Astrocyte (in vitro differentiated cells and primary cell): ENCODE data around the gene ANKRD39.

ENCODE experiments used
- EZH2 ChIP-seq: IDR thresholded peaks from 2 replicates; pipeline ENCODE4 v1.6.1; 2012; ENCODE audit warnings: mild to moderate bottlenecking, low read length, inconsistent platforms; ENCODE audit not compliant: insufficient read depth
- TF ChIP-seq, protein P1 (sequence below): IDR thresholded peaks from 2 replicates; pipeline ENCODE4 v1.5.1; 2011; ENCODE audit warnings: low read depth, mild to moderate bottlenecking, inconsistent platforms, low read length, moderate library complexity; ENCODE audit not compliant: insufficient read depth

DNA sequence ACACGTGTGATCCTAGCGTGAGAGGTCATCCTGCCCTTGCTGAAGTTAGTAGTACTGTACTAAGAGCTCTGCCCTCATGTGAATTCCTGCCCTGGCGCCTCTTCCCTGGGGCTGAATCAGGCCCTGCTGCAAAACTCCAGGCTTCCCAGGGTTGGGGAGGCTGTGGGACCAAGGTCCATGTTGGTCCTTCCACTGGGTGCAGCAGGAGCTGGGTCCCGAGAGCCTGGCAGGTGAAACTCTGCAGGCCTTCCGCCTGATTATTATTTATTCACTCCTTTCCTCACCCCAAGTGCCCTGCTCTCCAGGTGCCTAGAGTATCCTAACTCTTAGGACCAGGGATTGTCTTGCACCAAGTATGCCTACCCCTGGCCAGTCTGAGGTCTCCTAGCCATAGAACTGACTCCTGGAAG is 47.0 kb downstream of the ANKRD39 start:
- no peak for TF ChIP-seq EZH2
- TF ChIP-seq, protein P1, sequence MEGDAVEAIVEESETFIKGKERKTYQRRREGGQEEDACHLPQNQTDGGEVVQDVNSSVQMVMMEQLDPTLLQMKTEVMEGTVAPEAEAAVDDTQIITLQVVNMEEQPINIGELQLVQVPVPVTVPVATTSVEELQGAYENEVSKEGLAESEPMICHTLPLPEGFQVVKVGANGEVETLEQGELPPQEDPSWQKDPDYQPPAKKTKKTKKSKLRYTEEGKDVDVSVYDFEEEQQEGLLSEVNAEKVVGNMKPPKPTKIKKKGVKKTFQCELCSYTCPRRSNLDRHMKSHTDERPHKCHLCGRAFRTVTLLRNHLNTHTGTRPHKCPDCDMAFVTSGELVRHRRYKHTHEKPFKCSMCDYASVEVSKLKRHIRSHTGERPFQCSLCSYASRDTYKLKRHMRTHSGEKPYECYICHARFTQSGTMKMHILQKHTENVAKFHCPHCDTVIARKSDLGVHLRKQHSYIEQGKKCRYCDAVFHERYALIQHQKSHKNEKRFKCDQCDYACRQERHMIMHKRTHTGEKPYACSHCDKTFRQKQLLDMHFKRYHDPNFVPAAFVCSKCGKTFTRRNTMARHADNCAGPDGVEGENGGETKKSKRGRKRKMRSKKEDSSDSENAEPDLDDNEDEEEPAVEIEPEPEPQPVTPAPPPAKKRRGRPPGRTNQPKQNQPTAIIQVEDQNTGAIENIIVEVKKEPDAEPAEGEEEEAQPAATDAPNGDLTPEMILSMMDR = no peak
